WI38 (cell line): ENCODE data around the gene ATP12A.

Experiments
- H3K4me3 ChIP-seq: 2 replicates; pipeline ENCODE4 v1.5.1; 2011; ENCODE audit warnings: low read depth, mild to moderate bottlenecking, control low read depth, low read length
- CTCF ChIP-seq: IDR thresholded peaks from 2 replicates; pipeline ENCODE4 v1.5.1; 2012; ENCODE audit warnings: low read depth, mild to moderate bottlenecking, control low read depth, low read length

Gene ATP12A

GRCh38 chr13:24716446-24716845, 36.2 kb downstream of the ATP12A start:
- no peak for TF ChIP-seq CTCF
- no peak overlapping the region for H3K4me3 ChIP-seq

GRCh38 chr13:24717217-24717616, 37.0 kb downstream of the ATP12A start:
- TF ChIP-seq CTCF, result no peak

GRCh38 chr13:24718192-24718965, 38.2 kb downstream of the ATP12A start:
- no peak for TF ChIP-seq CTCF

More at GRCh38 chr13:24717217-24717616, 37.0 kb downstream of the ATP12A start:
- no peak overlapping the region for H3K4me3 ChIP-seq

GRCh38 chr13:24719139-24719538, 38.9 kb downstream of the ATP12A start:
- no peak overlapping the region for H3K4me3 ChIP-seq
- TF ChIP-seq CTCF, result no peak

More at GRCh38 chr13:24718192-24718965, 38.2 kb downstream of the ATP12A start:
- no peak overlapping the region for H3K4me3 ChIP-seq

GRCh38 chr13:24723206-24723605, 43.0 kb downstream of the ATP12A start:
- no peak overlapping the region for H3K4me3 ChIP-seq
- no peak for TF ChIP-seq CTCF

GRCh38 chr13:24724714-24725113, 44.5 kb downstream of the ATP12A start:
- no peak for TF ChIP-seq CTCF
- H3K4me3 ChIP-seq, result no peak overlapping the region

GRCh38 chr13:24725379-24725778, 45.2 kb downstream of the ATP12A start:
- no peak overlapping the region for H3K4me3 ChIP-seq
- TF ChIP-seq CTCF, result no peak
